Endothelial cell of umbilical vein (primary cell): ENCODE results near the gene OTULINL.

ENCODE experiments used
- POLR2A ChIP-seq: IDR thresholded peaks from 2 replicates; pipeline ENCODE4 v1.6.1; 2012; ENCODE audit warnings: low read depth, mild to moderate bottlenecking, control low read depth, low read length
- TF ChIP-seq, protein P1 (sequence below), 2 donors: IDR thresholded peaks; 1 replicate in 1 of 2; 2 replicates in 1 of 2; pipeline ENCODE4 v1.5.1; 2011; ENCODE audit warnings: low read length in 2 of 2, mild to moderate bottlenecking in 2 of 2, moderate library complexity in 2 of 2, control low read depth in 1 of 2, inconsistent platforms in 1 of 2, low read depth in 1 of 2; ENCODE audit not compliant: insufficient read depth in 1 of 2; ENCODE audit errors: extremely low read depth in 1 of 2

DNA sequence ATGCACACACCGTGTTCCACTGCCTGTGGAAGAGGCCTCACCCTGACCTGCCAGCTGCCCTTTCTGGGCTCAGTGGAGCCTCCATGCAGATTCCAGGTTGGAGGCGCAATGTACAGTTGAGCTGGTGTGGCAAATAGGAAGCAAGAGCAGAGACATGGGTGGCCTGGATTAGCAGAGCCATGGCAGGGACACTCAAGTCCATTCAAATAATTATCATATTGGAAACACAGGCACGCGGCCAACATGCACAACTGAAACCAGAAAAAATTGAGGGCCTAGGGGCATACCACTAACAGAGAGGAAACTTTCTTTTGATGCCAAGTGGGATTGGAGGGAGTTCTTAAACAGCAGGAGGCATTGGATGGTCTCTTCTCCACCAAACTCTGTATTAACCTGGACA, 35.8 kb downstream of the OTULINL start:
- no peak for TF ChIP-seq POLR2A
- TF ChIP-seq, protein P1, sequence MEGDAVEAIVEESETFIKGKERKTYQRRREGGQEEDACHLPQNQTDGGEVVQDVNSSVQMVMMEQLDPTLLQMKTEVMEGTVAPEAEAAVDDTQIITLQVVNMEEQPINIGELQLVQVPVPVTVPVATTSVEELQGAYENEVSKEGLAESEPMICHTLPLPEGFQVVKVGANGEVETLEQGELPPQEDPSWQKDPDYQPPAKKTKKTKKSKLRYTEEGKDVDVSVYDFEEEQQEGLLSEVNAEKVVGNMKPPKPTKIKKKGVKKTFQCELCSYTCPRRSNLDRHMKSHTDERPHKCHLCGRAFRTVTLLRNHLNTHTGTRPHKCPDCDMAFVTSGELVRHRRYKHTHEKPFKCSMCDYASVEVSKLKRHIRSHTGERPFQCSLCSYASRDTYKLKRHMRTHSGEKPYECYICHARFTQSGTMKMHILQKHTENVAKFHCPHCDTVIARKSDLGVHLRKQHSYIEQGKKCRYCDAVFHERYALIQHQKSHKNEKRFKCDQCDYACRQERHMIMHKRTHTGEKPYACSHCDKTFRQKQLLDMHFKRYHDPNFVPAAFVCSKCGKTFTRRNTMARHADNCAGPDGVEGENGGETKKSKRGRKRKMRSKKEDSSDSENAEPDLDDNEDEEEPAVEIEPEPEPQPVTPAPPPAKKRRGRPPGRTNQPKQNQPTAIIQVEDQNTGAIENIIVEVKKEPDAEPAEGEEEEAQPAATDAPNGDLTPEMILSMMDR (IDR thresholded peaks at IDR 0.05; ENCODE audit: extremely low read depth in 1 of 2, insufficient read depth in 1 of 2, low read depth in 1 of 2, low read length in 2 of 2): no peak
